Mammary epithelial cell (primary cell): ENCODE data around the gene GNPTG.

Source experiments
- CTCF ChIP-seq, 2 donors: IDR thresholded peaks in 1 of 2; conservative IDR thresholded peaks in 1 of 2; 2 replicates each; pipeline ENCODE4 v1.5.1; 2011 to 2012; ENCODE audit warnings: inconsistent platforms in 2 of 2, low read length in 2 of 2, mild to moderate bottlenecking in 2 of 2, control low read depth in 1 of 2, low read depth in 1 of 2; ENCODE audit not compliant: insufficient read depth in 1 of 2; ENCODE audit errors: extremely low read depth in 1 of 2
- EZH2 ChIP-seq: IDR thresholded peaks from 2 replicates; pipeline ENCODE4 v1.6.1; 2012; ENCODE audit warnings: low read length, inconsistent platforms, borderline replicate concordance

- TF ChIP-seq CTCF (conservative IDR thresholded peaks at IDR 0.05 in 1 of 2, IDR thresholded peaks at IDR 0.05 in 1 of 2; ENCODE audit: extremely low read depth in 1 of 2, insufficient read depth in 1 of 2, low read depth in 1 of 2, low read length in 2 of 2) (no peak), EZH2 (no peak)
Measured at GRCh38 chr16:1336619-1337018, 15.1 kb upstream of the GNPTG start.
